Measurements from ENCODE around the gene FKBP5.

DNA sequence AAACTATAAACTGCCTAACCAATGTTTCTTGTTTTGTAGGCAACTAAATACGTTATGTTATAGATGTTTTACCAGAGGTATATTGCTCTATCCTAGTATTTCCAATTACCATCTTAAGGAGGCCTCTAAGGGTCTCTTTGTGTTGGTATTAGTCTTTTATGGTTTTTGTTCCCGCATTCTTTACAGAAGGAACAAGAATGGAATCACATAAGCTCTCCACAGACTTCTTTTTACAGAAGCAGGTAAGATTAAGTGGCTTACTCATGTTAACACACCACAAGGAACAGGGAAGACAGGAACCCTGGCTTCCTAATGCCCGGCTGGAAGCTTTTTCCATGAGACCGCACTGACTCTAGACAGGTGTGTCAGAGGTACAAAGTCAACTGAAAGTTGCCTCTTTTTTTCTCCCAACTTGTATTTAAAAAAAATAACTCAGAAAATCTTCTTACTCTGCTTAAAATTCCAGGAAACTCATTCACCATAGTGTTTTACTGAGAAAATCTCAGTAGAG, 55.1 kb downstream of the FKBP5 start:
- TF ChIP-seq, protein P1, sequence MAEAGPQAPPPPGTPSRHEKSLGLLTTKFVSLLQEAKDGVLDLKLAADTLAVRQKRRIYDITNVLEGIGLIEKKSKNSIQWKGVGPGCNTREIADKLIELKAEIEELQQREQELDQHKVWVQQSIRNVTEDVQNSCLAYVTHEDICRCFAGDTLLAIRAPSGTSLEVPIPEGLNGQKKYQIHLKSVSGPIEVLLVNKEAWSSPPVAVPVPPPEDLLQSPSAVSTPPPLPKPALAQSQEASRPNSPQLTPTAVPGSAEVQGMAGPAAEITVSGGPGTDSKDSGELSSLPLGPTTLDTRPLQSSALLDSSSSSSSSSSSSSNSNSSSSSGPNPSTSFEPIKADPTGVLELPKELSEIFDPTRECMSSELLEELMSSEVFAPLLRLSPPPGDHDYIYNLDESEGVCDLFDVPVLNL (CRISPR knock-in tag; IDR thresholded peaks at IDR 0.05; ENCODE audit: low read depth), result no peak
- TF ChIP-seq ZBTB12 (CRISPR knock-in tag; IDR thresholded peaks at IDR 0.05) (no peak), BHLHE40 (IDR thresholded peaks at IDR 0.05; ENCODE audit: low read length) (no peak), ELF4 (CRISPR knock-in tag; IDR thresholded peaks at IDR 0.05) (no peak), EZH2 (IDR thresholded peaks at IDR 0.05; ENCODE audit: borderline replicate concordance, low read depth, low read length) (no peak), ZNF584 (CRISPR knock-in tag; IDR thresholded peaks at IDR 0.05; ENCODE audit: low read depth) (no peak), NFE2L1 (tag; IDR thresholded peaks at IDR 0.05; ENCODE audit: borderline replicate concordance, low read depth) (no peak), RBM14 (IDR thresholded peaks at IDR 0.05; ENCODE audit: borderline replicate concordance, insufficient read depth, low read depth, low read length) (no peak), ZNF274 (IDR thresholded peaks at IDR 0.05; ENCODE audit: borderline replicate concordance, low read depth, low read length) (no peak), NFIC (IDR thresholded peaks at IDR 0.05) (no peak)
- TF ChIP-seq, protein P2, sequence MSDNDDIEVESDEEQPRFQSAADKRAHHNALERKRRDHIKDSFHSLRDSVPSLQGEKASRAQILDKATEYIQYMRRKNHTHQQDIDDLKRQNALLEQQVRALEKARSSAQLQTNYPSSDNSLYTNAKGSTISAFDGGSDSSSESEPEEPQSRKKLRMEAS (CRISPR knock-in tag; IDR thresholded peaks at IDR 0.05), result no peak
- TF ChIP-seq, protein P3, sequence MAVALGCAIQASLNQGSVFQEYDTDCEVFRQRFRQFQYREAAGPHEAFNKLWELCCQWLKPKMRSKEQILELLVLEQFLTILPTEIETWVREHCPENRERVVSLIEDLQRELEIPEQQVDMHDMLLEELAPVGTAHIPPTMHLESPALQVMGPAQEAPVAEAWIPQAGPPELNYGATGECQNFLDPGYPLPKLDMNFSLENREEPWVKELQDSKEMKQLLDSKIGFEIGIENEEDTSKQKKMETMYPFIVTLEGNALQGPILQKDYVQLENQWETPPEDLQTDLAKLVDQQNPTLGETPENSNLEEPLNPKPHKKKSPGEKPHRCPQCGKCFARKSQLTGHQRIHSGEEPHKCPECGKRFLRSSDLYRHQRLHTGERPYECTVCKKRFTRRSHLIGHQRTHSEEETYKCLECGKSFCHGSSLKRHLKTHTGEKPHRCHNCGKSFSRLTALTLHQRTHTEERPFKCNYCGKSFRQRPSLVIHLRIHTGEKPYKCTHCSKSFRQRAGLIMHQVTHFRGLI (CRISPR knock-in tag; IDR thresholded peaks at IDR 0.05), result no peak
- TF ChIP-seq, protein P4, sequence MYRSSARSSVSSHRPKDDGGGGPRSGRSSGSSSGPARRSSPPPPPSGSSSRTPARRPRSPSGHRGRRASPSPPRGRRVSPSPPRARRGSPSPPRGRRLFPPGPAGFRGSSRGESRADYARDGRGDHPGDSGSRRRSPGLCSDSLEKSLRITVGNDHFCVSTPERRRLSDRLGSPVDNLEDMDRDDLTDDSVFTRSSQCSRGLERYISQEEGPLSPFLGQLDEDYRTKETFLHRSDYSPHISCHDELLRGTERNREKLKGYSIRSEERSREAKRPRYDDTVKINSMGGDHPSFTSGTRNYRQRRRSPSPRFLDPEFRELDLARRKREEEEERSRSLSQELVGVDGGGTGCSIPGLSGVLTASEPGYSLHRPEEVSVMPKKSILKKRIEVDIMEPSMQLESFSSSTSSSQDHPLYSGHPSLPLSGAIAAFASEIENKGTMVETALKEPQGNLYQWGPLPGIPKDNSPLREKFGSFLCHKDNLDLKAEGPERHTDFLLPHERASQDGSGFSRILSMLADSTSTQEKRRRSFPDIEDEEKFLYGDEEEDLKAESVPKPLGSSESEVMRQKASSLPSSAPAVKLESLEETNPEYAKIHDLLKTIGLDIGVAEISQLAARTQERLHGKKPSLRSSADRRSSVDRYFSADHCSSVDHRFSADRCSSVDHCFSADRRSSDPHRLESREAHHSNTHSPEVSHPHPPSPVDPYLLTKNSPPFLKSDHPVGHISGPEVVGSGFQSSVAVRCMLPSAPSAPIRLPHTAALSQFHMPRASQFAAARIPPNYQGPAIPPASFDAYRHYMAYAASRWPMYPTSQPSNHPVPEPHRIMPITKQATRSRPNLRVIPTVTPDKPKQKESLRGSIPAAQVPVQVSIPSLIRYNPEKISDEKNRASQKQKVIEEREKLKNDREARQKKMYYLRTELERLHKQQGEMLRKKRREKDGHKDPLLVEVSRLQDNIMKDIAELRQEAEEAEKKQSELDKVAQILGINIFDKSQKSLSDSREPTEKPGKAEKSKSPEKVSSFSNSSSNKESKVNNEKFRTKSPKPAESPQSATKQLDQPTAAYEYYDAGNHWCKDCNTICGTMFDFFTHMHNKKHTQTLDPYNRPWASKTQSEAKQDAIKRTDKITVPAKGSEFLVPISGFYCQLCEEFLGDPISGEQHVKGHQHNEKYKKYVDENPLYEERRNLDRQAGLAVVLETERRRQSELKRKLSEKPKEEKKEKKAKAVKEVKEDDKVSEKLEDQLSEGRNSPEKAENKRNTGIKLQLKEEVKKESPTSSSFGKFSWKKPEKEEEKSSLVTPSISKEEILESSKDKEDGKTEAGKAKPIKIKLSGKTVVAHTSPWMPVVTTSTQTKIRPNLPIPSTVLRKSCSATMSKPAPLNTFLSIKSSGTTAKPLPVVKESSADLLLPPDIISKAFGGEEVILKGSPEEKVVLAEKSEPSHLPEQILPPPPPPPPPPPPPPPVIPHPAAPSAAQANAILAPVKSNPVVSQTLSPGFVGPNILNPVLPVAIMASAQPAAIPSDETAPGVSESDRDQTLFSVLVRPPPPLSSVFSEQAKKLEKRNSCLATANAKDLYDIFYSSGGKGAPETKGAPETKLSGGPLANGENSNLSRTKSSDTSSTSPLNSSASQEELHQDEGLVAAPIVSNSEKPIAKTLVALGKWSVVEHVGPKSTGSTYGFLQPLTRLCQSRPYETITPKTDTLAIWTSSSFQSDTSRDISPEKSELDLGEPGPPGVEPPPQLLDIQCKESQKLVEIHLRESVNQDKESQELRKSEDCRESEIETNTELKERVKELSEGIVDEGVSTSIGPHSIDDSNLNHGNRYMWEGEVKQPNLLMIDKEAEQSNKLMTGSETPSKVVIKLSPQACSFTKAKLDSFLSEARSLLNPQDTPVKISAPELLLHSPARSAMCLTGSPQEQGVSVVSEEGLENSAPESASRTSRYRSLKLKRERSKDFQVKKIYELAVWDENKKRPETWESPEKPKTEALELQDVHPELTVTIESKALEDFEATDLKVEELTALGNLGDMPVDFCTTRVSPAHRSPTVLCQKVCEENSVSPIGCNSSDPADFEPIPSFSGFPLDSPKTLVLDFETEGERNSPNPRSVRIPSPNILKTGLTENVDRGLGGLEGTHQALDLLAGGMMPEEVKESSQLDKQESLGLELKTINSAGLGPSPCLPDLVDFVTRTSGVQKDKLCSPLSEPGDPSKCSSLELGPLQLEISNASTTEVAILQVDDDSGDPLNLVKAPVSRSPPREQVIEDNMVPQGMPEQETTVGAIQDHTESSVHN (IDR thresholded peaks at IDR 0.05; ENCODE audit: borderline replicate concordance in 1 of 2, low read depth in 1 of 2), result no peak
